ENCODE measurements around the gene PNPLA5. TPM values are rescaled to one million over a fixed set of nuclear protein-coding genes. Genes with fewer than 3 reads are reported as not detected.
"Not testable (repeated sequence)": the region's sequence is repeated elsewhere in the genome, so short reads cannot be mapped to it uniquely, and the experiment has no call there.

The PNPLA5 gene
- total and polyA plus RNA-seq, 9 of the 15 experiments (the other 6 are each of a cell fraction or from before 2014, with no cell fraction given), result not detected

- H3K4me1 ChIP-seq (replicated peaks in 1 of 2; ENCODE audit: control insufficient read depth in 2 of 2, insufficient read depth in 2 of 2, low read length in 2 of 2); in situ Hi-C loops (cut with MboI); H3K4me2 ChIP-seq (ENCODE audit: insufficient read depth, low read length); H3K79me2 ChIP-seq (ENCODE audit: control insufficient read depth, insufficient read depth, low read length); H3K9me1 ChIP-seq (ENCODE audit: control insufficient read depth, insufficient read depth, low read length); BruUV-seq (replicated peaks); intact Hi-C loops (cut with micrococcal nuclease); H3K27me3 ChIP-seq (ENCODE audit: control insufficient read depth in 2 of 2, insufficient read depth in 2 of 2, low read length in 2 of 2); H4K20me1 ChIP-seq (replicated peaks; ENCODE audit: control insufficient read depth, insufficient read depth, low read length); H3K9ac ChIP-seq (ENCODE audit: insufficient read depth in 1 of 2, low read depth in 2 of 2, low read length in 2 of 2); FAIRE-seq; H3K9me3 ChIP-seq (replicated peaks; ENCODE audit: control insufficient read depth, insufficient read depth, low read depth, low read length); H3K36me3 ChIP-seq (ENCODE audit: control insufficient read depth, insufficient read depth, low read length); H3K27ac ChIP-seq (ENCODE audit: extremely low read depth, low read depth, low read length); H2AFZ ChIP-seq (ENCODE audit: low read depth, low read length); CTCF ChIA-PET (ENCODE audit: low intra/inter-chr PET ratio); H3K4me3 ChIP-seq: not testable (repeated sequence)
- TF ChIP-seq ZNF316 (IDR thresholded peaks at IDR 0.05) (peak; percentile 29; the same call in 1 of the 2 replicates), ZNF384 (IDR thresholded peaks at IDR 0.05; ENCODE audit: low read depth, low read length) (peak; percentile 77), NFIC (IDR thresholded peaks at IDR 0.05) (peak; percentile 71)
- ATAC-seq, result peak; percentile 73
- DNase-seq (ENCODE audit: extremely low read depth in 1 of 4, low spot score in 3 of 4), result peak in 3 of 4 experiments; percentile 13 to 44 (median 30)
- 1% methylated on average over 12 of the region's 12 CpGs for WGBS (ENCODE audit: insufficient coverage, low coverage, missing lambda C conversion rate)
- POLR2A ChIA-PET, result interaction anchor here (0.9 kb wide), 1 partner anchor 10 kb away, joined by 3 read pairs; no protein-coding TSS in a partner anchor
These were observed 11.2 kb upstream of the PNPLA5 start for GRCh38 chr22:43903033-43903432.

DNA sequence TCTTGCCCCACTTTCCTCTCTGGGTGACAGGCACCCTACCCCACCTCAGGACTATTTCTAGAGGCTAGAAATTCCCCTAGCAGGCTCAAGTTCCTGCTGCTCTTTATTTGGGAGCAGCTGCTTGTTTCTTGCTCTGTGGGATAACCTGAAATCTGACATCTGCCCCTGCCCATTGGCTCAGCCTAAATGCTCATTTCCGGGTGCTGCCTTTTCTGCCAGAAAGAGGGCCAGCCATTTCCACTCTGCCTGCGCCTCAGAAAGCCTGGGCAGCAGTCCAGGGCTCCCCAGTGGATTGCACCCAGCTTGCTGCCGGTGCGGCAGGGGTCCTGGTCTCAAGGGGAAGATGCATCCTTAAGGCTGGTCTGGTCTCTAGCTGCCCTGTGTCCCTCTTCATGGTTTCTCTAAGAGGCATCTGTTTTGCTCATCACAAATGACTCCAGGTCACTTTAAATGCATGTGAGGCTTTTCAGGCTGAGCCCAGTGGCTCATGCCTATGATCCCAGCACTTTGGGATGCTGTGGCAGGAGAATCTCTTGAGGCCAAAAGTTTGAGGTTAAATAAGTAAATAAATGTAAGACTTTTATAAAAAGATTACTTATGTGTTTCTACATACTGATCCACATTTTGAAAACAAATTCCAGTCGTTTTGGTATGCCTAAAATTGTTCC is 10.3 kb upstream of the PNPLA5 start:
- H3K27ac ChIP-seq (ENCODE audit: extremely low read depth, low read depth, low read length), result no peak overlapping the region
- ATAC-seq (no peak), FAIRE-seq (no peak), DNase-seq (ENCODE audit: extremely low read depth in 1 of 4, low spot score in 3 of 4) (no peak)
- ChIA-PET POLR2A (no interaction called here), CTCF (ENCODE audit: low intra/inter-chr PET ratio) (no interaction called here)
- WGBS (ENCODE audit: insufficient coverage, low coverage, missing lambda C conversion rate), result 3% methylated on average over 5 of the region's 5 CpGs
- H3K27me3 ChIP-seq (ENCODE audit: control insufficient read depth in 2 of 2, insufficient read depth in 2 of 2, low read length in 2 of 2), result peaks cover 0 to 3% of the 10 kb centered on the region in 2 experiments; a peak in 1 of 5 replicates
- intact Hi-C loops (cut with micrococcal nuclease), result no loop called here
- H2AFZ ChIP-seq (ENCODE audit: low read depth, low read length), result no peak overlapping the region
- no peaks in the 10 kb centered on the region for H3K79me2 ChIP-seq (ENCODE audit: control insufficient read depth, insufficient read depth, low read length)
- no peaks in the 10 kb centered on the region; a peak in 1 of 5 replicates for H3K4me1 ChIP-seq (replicated peaks in 1 of 2; ENCODE audit: control insufficient read depth in 2 of 2, insufficient read depth in 2 of 2, low read length in 2 of 2)
- no peaks in the 10 kb centered on the region for H3K36me3 ChIP-seq (ENCODE audit: control insufficient read depth, insufficient read depth, low read length)
- in situ Hi-C loops (cut with MboI), result no loop called here
- BruUV-seq (replicated peaks), result no TSS peak
- H4K20me1 ChIP-seq (replicated peaks; ENCODE audit: control insufficient read depth, insufficient read depth, low read length), result peaks cover 8% of the 10 kb centered on the region
- H3K9ac ChIP-seq (ENCODE audit: insufficient read depth in 1 of 2, low read depth in 2 of 2, low read length in 2 of 2), result no peak overlapping the region
- TF ChIP-seq RBM22 (IDR thresholded peaks at IDR 0.05; ENCODE audit: low read depth, low read length, poor library complexity, severe bottlenecking), result no peak
- TF ChIP-seq MBD1 (CRISPR knock-in tag; IDR thresholded peaks at IDR 0.05), result no peak
- H3K9me3 ChIP-seq (replicated peaks; ENCODE audit: control insufficient read depth, insufficient read depth, low read depth, low read length), result no peaks in the 10 kb centered on the region
- no peak overlapping the region for H3K4me3 ChIP-seq
- H3K9me1 ChIP-seq (ENCODE audit: control insufficient read depth, insufficient read depth, low read length), result no peaks in the 10 kb centered on the region
- no peak overlapping the region for H3K4me2 ChIP-seq (ENCODE audit: insufficient read depth, low read length)
